Fibroblast of skin of scalp (primary cell): Measurements from ENCODE around the gene LGALS3BP. TPM values are rescaled to one million over a fixed set of nuclear protein-coding genes. Genes with fewer than 3 reads are reported as not detected.
"Not testable (repeated sequence)": the region's sequence is repeated elsewhere in the genome, so short reads cannot be mapped to it uniquely, and the experiment has no call there.

Experiments
- DNase-seq: peaks from one replicate; pipeline ENCODE4 v3.0.0-alpha.2; 2013
- polyA plus RNA-seq, 2 experiments: library from polyadenylated mRNA; unstranded; fragments of 120-200 nt; gene quantifications; one replicate each; pipeline ENCODE4 v1.2.1, GENCODE V29; 2013; ENCODE audit not compliant: insufficient read length in 2 of 2

The LGALS3BP gene, protein sequence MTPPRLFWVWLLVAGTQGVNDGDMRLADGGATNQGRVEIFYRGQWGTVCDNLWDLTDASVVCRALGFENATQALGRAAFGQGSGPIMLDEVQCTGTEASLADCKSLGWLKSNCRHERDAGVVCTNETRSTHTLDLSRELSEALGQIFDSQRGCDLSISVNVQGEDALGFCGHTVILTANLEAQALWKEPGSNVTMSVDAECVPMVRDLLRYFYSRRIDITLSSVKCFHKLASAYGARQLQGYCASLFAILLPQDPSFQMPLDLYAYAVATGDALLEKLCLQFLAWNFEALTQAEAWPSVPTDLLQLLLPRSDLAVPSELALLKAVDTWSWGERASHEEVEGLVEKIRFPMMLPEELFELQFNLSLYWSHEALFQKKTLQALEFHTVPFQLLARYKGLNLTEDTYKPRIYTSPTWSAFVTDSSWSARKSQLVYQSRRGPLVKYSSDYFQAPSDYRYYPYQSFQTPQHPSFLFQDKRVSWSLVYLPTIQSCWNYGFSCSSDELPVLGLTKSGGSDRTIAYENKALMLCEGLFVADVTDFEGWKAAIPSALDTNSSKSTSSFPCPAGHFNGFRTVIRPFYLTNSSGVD
- polyA plus RNA-seq (2013, experiment 1 of 2; ENCODE audit: insufficient read length) = 138 TPM
- polyA plus RNA-seq (2013, experiment 2 of 2; ENCODE audit: insufficient read length) = 129 TPM

- DNase-seq = peak; percentile 84
Observed at GRCh38 chr17:78979780-78980623, at the start of gene LGALS3BP. LGALS3BP (minus strand) TSS chr17:78979923; CDS start chr17:78977191, 2,732 bp downstream.

GRCh38 chr17:79028496-79029326 is 49.0 kb upstream of the LGALS3BP start:
- DNase-seq = no peak

GRCh38 chr17:79027925-79028491 is 48.3 kb upstream of the LGALS3BP start:
- peak; percentile 75 for DNase-seq

DNA sequence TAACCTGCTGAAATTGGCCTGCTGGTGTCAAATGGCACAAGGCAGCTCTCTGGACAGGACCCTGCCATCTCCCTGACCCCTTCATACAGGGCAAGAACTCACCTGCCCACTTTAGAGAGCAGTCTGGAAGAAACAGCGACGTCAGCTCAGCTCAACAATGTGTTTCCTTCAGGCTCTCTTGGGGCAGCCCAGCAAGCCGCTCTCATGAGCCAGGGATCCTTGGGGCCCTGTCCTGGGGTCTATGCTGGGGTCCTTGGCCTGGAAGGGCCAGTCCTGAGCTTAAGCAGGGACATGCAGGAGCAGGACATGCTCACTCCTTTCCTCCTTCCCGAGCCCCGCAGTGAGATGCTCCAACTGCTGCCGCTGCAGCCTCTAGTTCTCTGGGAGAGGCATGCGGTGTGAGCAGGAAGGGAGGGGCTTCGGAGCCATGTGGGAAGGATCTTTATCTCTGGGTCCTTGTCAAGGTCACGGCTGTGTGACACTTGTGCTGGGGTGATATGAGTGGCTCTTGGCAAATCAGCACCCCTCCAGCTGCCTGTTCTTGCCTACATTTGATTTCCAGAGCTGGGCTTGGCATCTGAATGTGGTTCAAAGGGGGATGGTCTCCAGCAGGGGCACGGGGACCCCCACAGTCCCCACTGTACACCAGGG is 47.7 kb upstream of the LGALS3BP start:
- no peak for DNase-seq

DNA sequence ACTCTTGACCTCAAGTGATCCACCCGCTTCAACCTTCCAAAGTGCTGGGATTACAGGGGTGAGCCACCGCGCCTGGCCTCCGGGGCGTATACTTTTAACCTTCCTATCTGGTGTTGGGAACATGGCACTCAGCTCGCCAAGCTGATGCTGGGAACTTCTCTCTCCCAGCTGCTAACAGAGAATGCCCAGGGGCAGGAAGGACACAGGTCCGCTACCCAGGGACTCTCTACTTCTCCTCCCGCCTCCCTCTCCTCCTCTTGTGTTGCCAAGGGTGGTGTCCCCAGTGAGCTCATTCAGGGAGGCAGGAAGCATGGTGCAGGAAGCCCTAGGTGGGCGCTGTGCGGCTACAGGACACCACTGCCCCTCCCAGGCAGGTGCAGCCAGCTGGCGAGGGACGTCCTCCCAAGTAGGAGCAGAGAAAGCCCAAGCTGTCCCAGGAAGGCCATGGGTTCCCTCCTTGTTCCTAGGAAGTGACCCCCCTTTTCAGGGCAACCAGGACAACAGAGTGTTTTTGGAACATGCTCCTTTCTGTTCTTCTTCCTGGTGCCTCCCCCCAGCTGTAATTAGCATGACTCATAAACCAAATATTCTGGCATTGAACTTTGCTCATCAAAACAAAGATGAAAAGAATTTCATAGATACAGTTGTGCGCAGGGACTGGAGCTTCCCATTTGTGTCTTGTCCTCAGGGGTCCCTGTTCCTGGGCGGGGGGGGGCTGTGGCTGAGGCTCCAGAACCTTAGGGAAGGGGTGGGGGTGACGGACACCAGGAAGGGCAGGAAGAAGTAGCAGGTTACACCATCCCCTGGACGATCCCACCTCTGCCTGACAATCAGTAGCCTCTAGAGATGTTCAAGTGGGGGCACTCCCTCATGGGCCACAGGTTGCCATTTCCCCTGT is 46.9 kb upstream of the LGALS3BP start:
- peak; percentile 73 for DNase-seq

- no peak for DNase-seq
Observed at GRCh38 chr17:79024901-79025737, 45.4 kb upstream of the LGALS3BP start.

GRCh38 chr17:79023886-79024771 is 44.4 kb upstream of the LGALS3BP start, which contains the start of gene C1QTNF1:
C1QTNF1 (plus strand) TSS chr17:79024169; CDS start chr17:79043969, 19,800 bp downstream.
- DNase-seq = peak; percentile 34

DNA sequence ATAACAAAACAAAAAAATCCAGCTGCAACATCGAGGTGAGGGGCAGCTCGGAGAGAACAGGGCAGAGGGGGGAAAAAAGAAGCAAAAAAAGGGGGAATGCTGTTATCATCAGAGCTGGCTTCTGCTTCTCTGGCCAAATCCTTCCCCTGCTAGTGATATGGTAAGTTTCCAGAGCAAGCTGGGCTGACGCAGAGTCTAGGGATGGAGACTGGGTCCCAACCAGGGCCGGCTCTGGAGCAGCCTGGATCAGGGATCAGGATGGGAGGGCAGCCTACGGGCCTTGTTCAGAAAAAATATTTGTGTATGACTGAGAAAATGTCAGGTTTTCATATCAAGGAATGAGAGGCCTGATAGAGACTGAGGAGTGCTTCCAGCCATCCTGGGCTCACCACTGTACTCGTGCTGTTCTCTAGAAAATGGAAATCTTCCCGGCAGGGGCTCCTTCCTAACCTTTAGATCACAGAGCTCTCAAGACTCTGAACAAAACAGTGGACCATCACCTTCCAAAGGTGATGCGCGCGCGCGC is 43.5 kb upstream of the LGALS3BP start:
- no peak for DNase-seq

DNA sequence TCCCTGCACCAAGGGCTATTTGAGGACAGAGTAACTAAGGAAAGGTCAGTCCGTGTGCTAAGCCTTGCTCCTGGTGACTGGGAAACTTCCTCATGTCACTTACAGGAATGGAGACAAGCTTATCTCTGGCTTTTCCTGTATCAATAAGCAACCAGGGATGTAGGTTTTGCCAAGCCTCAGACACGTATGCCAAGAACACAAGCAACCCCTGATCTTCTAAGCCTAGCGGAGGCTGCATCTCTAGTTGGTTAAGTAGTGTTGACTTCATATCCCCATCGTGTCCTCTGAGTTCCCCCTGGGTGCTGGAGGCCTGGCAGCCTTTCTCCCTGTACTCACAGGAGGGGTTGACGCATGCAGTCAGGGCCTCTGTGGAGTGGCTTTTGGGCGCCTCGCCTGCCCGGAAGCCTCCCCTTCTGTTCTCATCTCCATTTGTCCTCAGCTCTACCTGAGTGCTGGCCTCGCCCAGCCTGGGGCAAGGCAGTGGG is 42.8 kb upstream of the LGALS3BP start:
- DNase-seq = no peak

DNA sequence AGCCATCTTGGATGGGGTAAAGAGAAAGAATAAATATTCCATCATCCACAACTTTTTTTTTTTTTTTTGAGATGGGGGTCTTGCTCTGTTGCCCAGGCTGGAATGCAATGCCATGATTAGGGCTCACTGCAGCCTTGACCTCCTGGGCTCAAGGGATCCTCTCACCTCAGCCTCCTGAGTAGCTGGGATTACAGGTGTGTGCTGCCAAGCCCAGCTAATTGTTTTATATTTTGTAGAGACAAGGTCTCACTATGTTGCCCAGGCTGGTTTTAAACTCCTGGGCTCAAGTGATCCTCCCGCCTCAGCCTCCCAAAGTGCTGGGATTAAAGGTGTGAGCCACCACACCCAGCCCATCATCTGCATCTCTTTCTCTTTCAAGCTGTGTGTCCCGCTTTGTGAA is 42.2 kb upstream of the LGALS3BP start:
- not testable (repeated sequence) for DNase-seq

- DNase-seq = no peak
Observed at GRCh38 chr17:79020631-79021301, 41.0 kb upstream of the LGALS3BP start.

DNA sequence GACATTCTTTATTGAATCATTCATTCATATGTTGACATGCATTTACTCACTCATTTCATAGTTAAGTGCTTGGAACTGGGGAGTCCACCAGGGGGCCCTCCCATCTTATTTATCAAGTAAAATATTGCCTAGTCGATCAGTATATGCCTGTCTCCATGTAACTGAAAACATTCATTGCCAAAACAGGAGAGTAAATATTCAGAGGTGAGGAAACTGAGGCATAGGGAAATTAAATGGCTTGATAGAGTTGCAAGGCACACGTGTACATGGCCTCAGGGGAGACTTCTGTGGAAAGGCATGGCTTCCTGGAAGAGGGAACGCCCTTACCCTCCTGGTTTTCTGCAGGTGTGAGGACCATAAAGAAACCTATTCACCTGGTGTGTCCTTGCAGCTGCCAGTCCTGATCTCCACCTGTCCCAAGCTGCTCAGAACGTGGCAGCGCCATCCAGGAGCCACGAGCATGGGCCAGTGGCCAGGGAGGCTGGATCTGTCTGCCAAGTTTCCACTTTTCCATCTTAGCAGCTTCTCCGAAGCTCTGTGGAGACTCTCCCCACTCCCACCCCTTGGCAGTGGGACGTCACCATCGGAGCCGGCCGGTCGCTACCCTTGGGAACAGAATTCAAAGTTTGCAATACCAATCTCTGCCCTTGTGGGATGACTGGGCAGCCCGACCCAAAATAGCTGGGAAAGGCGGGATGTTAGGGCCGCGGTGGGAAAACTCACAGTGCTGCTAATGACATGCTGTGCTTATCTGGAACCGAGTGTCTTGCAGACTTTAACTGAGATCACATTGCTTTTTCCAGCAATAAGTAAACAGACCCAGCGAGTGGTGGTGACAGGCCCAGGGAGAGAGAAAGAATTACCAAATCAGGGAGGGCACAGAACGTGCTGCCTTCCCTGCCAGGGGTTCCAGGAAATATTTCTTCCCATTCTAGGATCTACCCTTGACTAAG is 40.2 kb upstream of the LGALS3BP start:
- DNase-seq = peak; percentile 77

DNA sequence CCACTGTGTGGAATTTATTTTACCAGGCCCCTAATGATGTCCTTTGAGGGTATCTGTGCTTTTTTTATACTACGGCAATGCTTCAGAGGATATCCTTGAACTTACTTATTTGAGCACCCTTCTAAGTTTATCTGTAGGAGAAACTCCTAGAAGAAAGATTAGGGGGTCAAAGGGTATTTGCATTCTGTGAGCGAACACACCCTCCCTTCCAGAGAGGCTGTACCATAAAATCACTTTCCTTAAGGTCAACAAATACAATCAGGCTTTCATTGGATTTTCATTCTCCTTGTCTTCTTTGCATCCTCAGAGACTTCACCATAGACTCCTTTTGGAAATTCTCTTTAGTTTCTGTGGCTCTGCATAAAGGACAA is 39.5 kb upstream of the LGALS3BP start:
- DNase-seq = no peak

DNA sequence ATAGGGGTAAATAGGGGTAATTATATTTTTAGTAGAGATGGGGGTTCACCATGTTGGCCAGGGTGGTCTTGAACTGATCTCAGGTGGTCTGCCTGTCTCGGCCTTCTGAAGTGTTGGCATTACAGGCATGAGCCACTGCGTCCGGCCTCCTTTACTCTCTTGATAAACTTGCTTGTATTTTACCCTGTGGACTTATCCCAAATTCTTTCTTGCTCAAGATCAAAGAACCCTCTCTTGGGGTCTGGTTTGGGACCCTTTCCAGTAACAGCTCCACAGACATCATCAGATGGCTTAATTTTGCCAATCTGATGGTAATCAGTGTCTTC is 38.6 kb upstream of the LGALS3BP start:
- no peak for DNase-seq

- no peak for DNase-seq
Observed at GRCh38 chr17:79017546-79018369, 38.0 kb upstream of the LGALS3BP start.
